ENCODE measurements around the gene WTIP. TPM values are rescaled to one million over a fixed set of nuclear protein-coding genes. Genes with fewer than 3 reads are reported as not detected.
A peak's percentile ranks its signal among the peaks of the same experiment; 100 is the strongest.

WTIP gene
- total and polyA plus RNA-seq, 2 donors from 2014 or later = 15.5 to 22.3 TPM

- DNase-seq = peak in 1 of 5 donors; percentile 22
- peaks cover 0 to 3% (median 0%) of the 10 kb centered on the region in 3 donors for H3K4me1 ChIP-seq (ENCODE audit: control insufficient read depth in 2 of 3, insufficient read depth in 2 of 3, low read depth in 1 of 3, low read length in 3 of 3)
- no peak for FAIRE-seq
- no peak overlapping the region for H3K4me3 ChIP-seq (ENCODE audit: low read length in 3 of 3)
- no peak for TF ChIP-seq CTCF (IDR thresholded peaks at IDR 0.05; ENCODE audit: borderline replicate concordance, extremely low read depth, insufficient read depth)
- no peaks in the 10 kb centered on the region for H3K27me3 ChIP-seq (ENCODE audit: control insufficient read depth, insufficient read depth, low read length)
- intact Hi-C loops (cut with DNase I) = no loop called here
- no peak overlapping the region for H3K27ac ChIP-seq (ENCODE audit: low read depth in 2 of 2, low read length in 2 of 2)
- peaks cover 0 to 6% (median 4%) of the 10 kb centered on the region in 3 donors for H3K36me3 ChIP-seq (ENCODE audit: control insufficient read depth in 2 of 3, insufficient read depth in 3 of 3, low read length in 3 of 3)
- no peaks in the 10 kb centered on the region for H3K9me3 ChIP-seq (ENCODE audit: control insufficient read depth in 2 of 3, insufficient read depth in 1 of 3, low read length in 3 of 3)
- H3K9ac ChIP-seq (ENCODE audit: low read length in 3 of 3) = no peak overlapping the region
Measured at GRCh38 chr19:34499155-34499834, 17.7 kb downstream of the WTIP start.

GRCh38 chr19:34500656-34501120 lies 19.1 kb downstream of the WTIP start:
- no peak overlapping the region for H3K4me3 ChIP-seq (ENCODE audit: low read length in 3 of 3)
- H3K36me3 ChIP-seq (ENCODE audit: control insufficient read depth in 2 of 3, insufficient read depth in 3 of 3, low read length in 3 of 3) = peaks cover 0 to 6% (median 0%) of the 10 kb centered on the region in 3 donors
- H3K9me3 ChIP-seq (ENCODE audit: control insufficient read depth in 2 of 3, insufficient read depth in 1 of 3, low read length in 3 of 3) = no peaks in the 10 kb centered on the region
- no peak overlapping the region for H3K27ac ChIP-seq (ENCODE audit: low read depth in 2 of 2, low read length in 2 of 2)
- H3K9ac ChIP-seq (ENCODE audit: low read length in 3 of 3) = no peak overlapping the region
- intact Hi-C loops (cut with DNase I) = no loop called here
- H3K4me1 ChIP-seq (ENCODE audit: control insufficient read depth in 2 of 3, insufficient read depth in 2 of 3, low read depth in 1 of 3, low read length in 3 of 3) = peaks cover 0 to 3% (median 0%) of the 10 kb centered on the region in 3 donors
- FAIRE-seq = no peak
- no peak for TF ChIP-seq CTCF (IDR thresholded peaks at IDR 0.05; ENCODE audit: borderline replicate concordance, extremely low read depth, insufficient read depth)
- peak in 1 of 5 donors; percentile 66 for DNase-seq
- H3K27me3 ChIP-seq (ENCODE audit: control insufficient read depth, insufficient read depth, low read length) = no peaks in the 10 kb centered on the region

DNA sequence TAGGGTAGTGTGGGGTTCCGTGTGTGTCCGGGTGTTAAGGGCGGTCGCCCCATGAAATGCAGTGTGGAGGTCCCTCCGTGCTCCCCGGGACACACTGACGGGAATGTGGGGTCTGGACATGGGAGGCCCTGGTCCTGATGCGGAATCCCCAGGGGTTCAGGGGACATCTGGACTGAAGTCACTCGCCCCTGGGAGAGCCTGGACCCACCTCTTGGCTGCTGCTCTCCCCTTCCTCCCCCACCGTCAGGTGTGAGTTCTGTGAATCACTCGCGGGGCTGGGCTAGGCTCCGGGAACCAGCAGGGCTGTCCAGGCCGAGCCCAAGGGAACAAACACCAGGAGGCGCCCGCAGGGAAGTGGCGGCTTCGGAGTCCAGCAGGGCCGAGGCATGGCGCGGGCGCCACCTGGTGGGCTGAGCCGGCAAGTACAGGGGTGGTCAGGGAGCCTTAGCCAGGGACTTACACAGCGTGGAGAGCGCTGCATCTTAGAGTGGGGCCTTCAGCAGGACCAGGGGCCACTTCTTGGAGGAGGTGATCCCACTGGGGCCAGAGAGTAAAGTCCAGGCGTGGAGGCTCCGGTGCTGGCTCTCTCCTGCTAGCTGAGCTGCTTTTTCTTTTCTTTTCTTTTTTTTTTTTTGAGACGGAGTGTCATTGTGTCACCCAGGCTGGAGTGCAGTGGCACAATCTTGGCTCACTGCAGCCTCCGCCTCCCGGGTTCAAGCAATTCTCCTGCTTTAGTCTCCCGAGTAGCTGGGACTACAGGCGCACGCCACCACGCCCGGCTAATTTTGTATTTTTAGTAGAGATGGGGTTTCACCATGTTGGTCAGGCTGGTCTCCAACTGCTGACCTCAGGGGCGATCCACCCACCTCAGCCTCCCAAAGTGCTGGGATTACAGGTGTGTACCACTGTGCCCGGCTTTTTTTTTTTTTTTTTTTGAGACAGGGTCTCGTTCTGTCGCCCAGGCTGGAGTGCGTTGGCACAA lies 20.1 kb downstream of the WTIP start:
- TF ChIP-seq CTCF (IDR thresholded peaks at IDR 0.05; ENCODE audit: borderline replicate concordance, extremely low read depth, insufficient read depth) = peak; percentile 97
- intact Hi-C loops (cut with DNase I) = no loop called here
- H3K27me3 ChIP-seq (ENCODE audit: control insufficient read depth, insufficient read depth, low read length) = no peaks in the 10 kb centered on the region
- peaks cover 0 to 3% (median 0%) of the 10 kb centered on the region in 3 donors for H3K4me1 ChIP-seq (ENCODE audit: control insufficient read depth in 2 of 3, insufficient read depth in 2 of 3, low read depth in 1 of 3, low read length in 3 of 3)
- H3K9me3 ChIP-seq (ENCODE audit: control insufficient read depth in 2 of 3, insufficient read depth in 1 of 3, low read length in 3 of 3) = no peaks in the 10 kb centered on the region
- no peak overlapping the region for H3K27ac ChIP-seq (ENCODE audit: low read depth in 2 of 2, low read length in 2 of 2)
- peaks cover 0 to 6% (median 0%) of the 10 kb centered on the region in 3 donors for H3K36me3 ChIP-seq (ENCODE audit: control insufficient read depth in 2 of 3, insufficient read depth in 3 of 3, low read length in 3 of 3)
- H3K4me3 ChIP-seq (ENCODE audit: low read length in 3 of 3) = no peak overlapping the region
- peak overlapping the region in 1 of 3 donors; percentile 58 for H3K9ac ChIP-seq (ENCODE audit: low read length in 3 of 3)
- FAIRE-seq (no peak), DNase-seq (peak; percentile 94 to 96 (median 95))

Data from kidney (tissue), 14 donors.